Muscle of leg (tissue), 11 donors: ENCODE data around the gene RGS17. TPM values are rescaled to one million over a fixed set of nuclear protein-coding genes. Genes with fewer than 3 reads are reported as not detected.

ENCODE experiments used
- DNase-seq: peaks from one replicate; pipeline ENCODE4 v3.0.0; 2013
- H3K27ac ChIP-seq: one replicate; pipeline ENCODE4 v1.5.1; 2013; ENCODE audit warnings: mild to moderate bottlenecking, low read length, control low read depth
- H3K27me3 ChIP-seq: one replicate; pipeline ENCODE4 v1.6.1; 2013; ENCODE audit warnings: low read length; ENCODE audit not compliant: control insufficient read depth, insufficient read depth
- H3K36me3 ChIP-seq: one replicate; pipeline ENCODE4 v1.6.1; 2013; ENCODE audit warnings: low read length; ENCODE audit not compliant: control insufficient read depth, insufficient read depth
- H3K4me1 ChIP-seq: one replicate; pipeline ENCODE4 v1.6.1; 2013; ENCODE audit warnings: low read length; ENCODE audit not compliant: control insufficient read depth, insufficient read depth
- H3K4me3 ChIP-seq: one replicate; pipeline ENCODE4 v1.5.1; 2013; ENCODE audit warnings: low read length, control low read depth
- H3K9me3 ChIP-seq: replicated peaks from 2 replicates; pipeline ENCODE4 v1.6.1; 2013; ENCODE audit warnings: low read depth, low read length; ENCODE audit not compliant: control insufficient read depth
- WGBS: methylation state at CpG from one replicate; pipeline ENCODE4 v1.1.5; 2013; ENCODE audit warnings: missing lambda C conversion rate; ENCODE audit not compliant: insufficient coverage; 5-methylcytosine and 5-hydroxymethylcytosine counted together
- polyA plus RNA-seq, 8 donors: library from polyadenylated mRNA; unstranded; fragments of 120-200 nt; gene quantifications; one replicate each; pipeline versions ENCODE4 v1.2.1 to v1.2.3, GENCODE V29; 2013; ENCODE audit warnings: inconsistent platforms in 1 of 8, low replicate concordance in 1 of 8; ENCODE audit not compliant: insufficient read length in 8 of 8, insufficient read depth in 1 of 8
- total RNA-seq: library from RNA; stranded (reverse); fragments of 120-200 nt; gene quantifications from one replicate; pipeline ENCODE4 v1.2.4, GENCODE V29; 2013

Gene RGS17
- total and polyA plus RNA-seq, 9 donors, result 0.53 to 1.5 (median 0.97) TPM

GRCh38 chr6:153024709-153025017 lies 106.4 kb downstream of the RGS17 start:
- no peaks in the 10 kb centered on the region for H3K36me3 ChIP-seq
- no CpG with 5 or more reads among the region's 1 CpG for WGBS
- DNase-seq, result no peak
- no peaks in the 10 kb centered on the region for H3K4me1 ChIP-seq
- no peak overlapping the region for H3K4me3 ChIP-seq
- H3K9me3 ChIP-seq, result no peaks in the 10 kb centered on the region
- no peaks in the 10 kb centered on the region for H3K27me3 ChIP-seq
- H3K27ac ChIP-seq, result no peak overlapping the region

GRCh38 chr6:153023977-153024708 lies 106.9 kb downstream of the RGS17 start:
- no peaks in the 10 kb centered on the region for H3K27me3 ChIP-seq
- no peak overlapping the region for H3K27ac ChIP-seq
- no peaks in the 10 kb centered on the region for H3K9me3 ChIP-seq
- H3K4me3 ChIP-seq, result no peak overlapping the region
- peak; percentile 52 for DNase-seq
- no peaks in the 10 kb centered on the region for H3K36me3 ChIP-seq
- H3K4me1 ChIP-seq, result no peaks in the 10 kb centered on the region
- WGBS, result 33% methylated on average over 3 of the region's 6 CpGs

- no peaks in the 10 kb centered on the region for H3K27me3 ChIP-seq
- no peaks in the 10 kb centered on the region for H3K4me1 ChIP-seq
- no peaks in the 10 kb centered on the region for H3K36me3 ChIP-seq
- no peak overlapping the region for H3K27ac ChIP-seq
- no peaks in the 10 kb centered on the region for H3K9me3 ChIP-seq
- DNase-seq, result no peak
- WGBS, result no CpG with 5 or more reads among the region's 3 CpGs
- H3K4me3 ChIP-seq, result no peak overlapping the region
Measured at GRCh38 chr6:153018355-153018754, 112.7 kb downstream of the RGS17 start.

- 100% methylated on average over 2 of the region's 3 CpGs for WGBS
- Histone ChIP-seq H3K9me3 (no peaks in the 10 kb centered on the region), H3K36me3 (no peaks in the 10 kb centered on the region), H3K27ac (no peak overlapping the region), H3K4me3 (no peak overlapping the region), H3K4me1 (no peaks in the 10 kb centered on the region), H3K27me3 (no peaks in the 10 kb centered on the region)
- no peak for DNase-seq
Measured at GRCh38 chr6:153016846-153017245, 114.2 kb downstream of the RGS17 start.

DNA sequence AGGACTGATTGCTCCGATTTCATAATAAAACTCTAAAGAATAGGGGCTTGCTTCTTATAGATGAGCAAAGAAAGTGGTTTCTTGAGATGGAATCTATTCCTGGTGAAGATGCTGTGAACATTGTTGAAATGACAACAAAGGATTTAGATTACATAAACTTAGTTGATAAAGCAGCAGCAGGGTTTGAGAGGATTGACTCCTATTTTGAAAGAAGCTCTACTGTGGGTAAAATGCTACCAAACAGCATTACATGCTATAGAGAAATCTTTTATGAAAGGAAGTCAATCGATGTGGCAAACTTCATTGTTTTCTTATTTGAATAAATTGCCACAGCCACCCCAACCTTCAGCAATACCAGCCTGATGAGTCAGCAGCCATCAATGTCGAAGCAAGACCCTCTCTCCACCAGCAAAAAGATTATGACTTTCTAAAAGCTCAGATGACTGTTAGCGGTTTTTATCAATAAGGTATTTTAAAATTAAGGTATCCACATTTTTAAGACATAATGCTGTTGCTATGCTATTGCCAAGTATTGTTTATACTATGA lies 115.9 kb downstream of the RGS17 start:
- Histone ChIP-seq H3K27me3 (no peaks in the 10 kb centered on the region), H3K4me3 (no peak overlapping the region), H3K4me1 (no peaks in the 10 kb centered on the region), H3K27ac (no peak overlapping the region), H3K9me3 (no peaks in the 10 kb centered on the region), H3K36me3 (no peaks in the 10 kb centered on the region)
- no peak for DNase-seq
- 100% methylated on average over 1 of the region's 4 CpGs for WGBS

- Histone ChIP-seq H3K4me1 (no peaks in the 10 kb centered on the region), H3K36me3 (no peaks in the 10 kb centered on the region), H3K27ac (no peak overlapping the region), H3K27me3 (no peaks in the 10 kb centered on the region), H3K4me3 (no peak overlapping the region), H3K9me3 (no peaks in the 10 kb centered on the region)
- WGBS, result 50% methylated on average over 1 of the region's 2 CpGs
- DNase-seq, result no peak
Measured at GRCh38 chr6:153013438-153013837, 117.6 kb downstream of the RGS17 start.

GRCh38 chr6:153012856-153013255 lies 118.2 kb downstream of the RGS17 start:
- no CpG with 5 or more reads among the region's 6 CpGs for WGBS
- H3K4me1 ChIP-seq, result no peaks in the 10 kb centered on the region
- H3K9me3 ChIP-seq, result no peaks in the 10 kb centered on the region
- H3K4me3 ChIP-seq, result no peak overlapping the region
- no peak for DNase-seq
- H3K27me3 ChIP-seq, result no peaks in the 10 kb centered on the region
- H3K36me3 ChIP-seq, result no peaks in the 10 kb centered on the region
- no peak overlapping the region for H3K27ac ChIP-seq

DNA sequence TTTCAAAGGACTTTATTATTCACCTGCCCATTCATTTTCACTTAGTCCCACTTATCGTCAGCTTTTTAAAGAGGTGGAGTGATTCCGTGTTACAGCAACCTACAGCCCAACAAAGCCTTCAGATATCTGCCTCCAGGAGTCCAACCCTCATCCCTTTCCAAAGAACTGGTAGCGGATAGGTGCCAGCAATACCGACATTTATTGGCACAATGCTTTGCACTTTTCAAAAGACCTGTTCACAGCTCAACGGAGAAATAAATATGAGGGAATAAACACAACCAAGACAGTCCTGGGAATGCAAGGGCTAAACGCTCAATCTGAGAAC lies 127.8 kb downstream of the RGS17 start:
- no CpG with 5 or more reads among the region's 6 CpGs for WGBS
- Histone ChIP-seq H3K9me3 (no peaks in the 10 kb centered on the region), H3K36me3 (no peaks in the 10 kb centered on the region), H3K27ac (peak overlapping the region; percentile 87), H3K27me3 (no peaks in the 10 kb centered on the region), H3K4me3 (peak overlapping the region; percentile 63), H3K4me1 (peaks cover 9% of the 10 kb centered on the region)
- DNase-seq, result no peak

- DNase-seq, result peak; percentile 99
- H3K27me3 ChIP-seq, result no peaks in the 10 kb centered on the region
- H3K4me1 ChIP-seq, result peaks cover 9% of the 10 kb centered on the region
- H3K36me3 ChIP-seq, result no peaks in the 10 kb centered on the region
- H3K9me3 ChIP-seq, result no peaks in the 10 kb centered on the region
- H3K4me3 ChIP-seq, result peak within 1 kb of the TSS; percentile 63
- peak within 1 kb of the TSS; percentile 87 for H3K27ac ChIP-seq
- WGBS, result under 1% methylated on average over 28 of the region's 52 CpGs
Measured at GRCh38 chr6:153002613-153003365, 128.3 kb downstream of the RGS17 start, which contains the start of gene MTRF1L. MTRF1L (minus strand) TSS chr6:153002709; CDS start chr6:153002685, 24 bp downstream.

DNA sequence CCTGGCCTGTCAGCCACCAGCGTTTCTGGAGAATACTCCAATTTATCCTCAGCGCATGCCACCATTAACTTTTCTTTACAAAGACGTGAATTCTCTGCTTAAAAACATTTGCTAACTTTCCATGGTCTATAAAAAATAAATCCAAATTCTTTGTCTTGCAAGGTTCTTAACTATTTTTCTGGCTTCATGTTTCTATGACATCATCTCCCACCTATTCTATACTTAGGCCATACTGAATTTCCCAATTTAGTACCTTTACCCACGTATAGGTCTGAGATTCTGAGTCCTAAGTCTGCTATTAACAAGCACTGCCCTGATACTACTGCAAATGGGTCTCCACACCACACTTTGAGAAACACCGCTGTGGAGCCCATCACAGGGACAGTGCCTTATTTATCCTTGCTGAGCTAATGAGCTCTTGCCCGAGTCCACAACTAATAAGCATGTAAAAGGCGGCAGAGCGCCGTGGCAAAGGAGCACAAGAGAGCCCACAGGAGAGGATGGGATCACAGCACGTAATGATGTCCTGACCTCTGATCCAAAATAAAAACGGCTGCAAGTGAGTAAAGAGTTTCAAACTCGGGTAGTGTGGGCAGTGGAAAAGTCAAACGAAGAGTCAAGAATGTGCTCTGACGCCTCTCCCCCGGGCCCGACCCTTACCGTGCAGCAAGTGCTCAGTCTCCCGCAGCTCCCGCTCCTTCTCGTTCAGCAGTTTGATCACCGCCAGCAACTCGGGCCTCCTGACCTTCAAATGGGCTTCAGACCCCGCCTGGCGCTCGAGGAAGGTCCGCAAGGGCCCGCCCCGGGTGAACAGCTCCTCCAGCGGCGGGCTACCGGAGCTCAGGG lies 129.1 kb downstream of the RGS17 start:
- H3K9me3 ChIP-seq, result no peaks in the 10 kb centered on the region
- peak; percentile 26 for DNase-seq
- peak overlapping the region; percentile 77 for H3K27ac ChIP-seq
- peak overlapping the region; percentile 63 for H3K4me3 ChIP-seq
- no peaks in the 10 kb centered on the region for H3K27me3 ChIP-seq
- 5% methylated on average over 18 of the region's 31 CpGs for whole genome bisulfite sequencing
- peaks cover 7% of the 10 kb centered on the region for H3K36me3 ChIP-seq
- H3K4me1 ChIP-seq, result peaks cover 9% of the 10 kb centered on the region
